Germinal center (tissue), 1 donor: ENCODE measurements around the gene HTR1B.

Experiments
- DNase-seq: peaks from one replicate; pipeline ENCODE4 v3.0.0; 2012; ENCODE audit warnings: mixed read lengths, low spot score

Gene HTR1B

GRCh38 chr6:77455271-77455670, 8.0 kb downstream of the HTR1B start:
- no peak for DNase-seq

- no peak for DNase-seq
Observed at GRCh38 chr6:77454386-77454785, 8.9 kb downstream of the HTR1B start.

GRCh38 chr6:77451466-77451865, 11.8 kb downstream of the HTR1B start:
- no peak for DNase-seq

GRCh38 chr6:77450924-77451323, 12.4 kb downstream of the HTR1B start:
- DNase-seq: no peak

- no peak for DNase-seq
Observed at GRCh38 chr6:77448546-77448945, 14.7 kb downstream of the HTR1B start.

GRCh38 chr6:77447254-77447653, 16.0 kb downstream of the HTR1B start:
- no peak for DNase-seq

GRCh38 chr6:77446249-77446648, 17.0 kb downstream of the HTR1B start:
- no peak for DNase-seq

- no peak for DNase-seq
Observed at GRCh38 chr6:77445214-77445613, 18.1 kb downstream of the HTR1B start.

- no peak for DNase-seq
Observed at GRCh38 chr6:77440206-77440976, 22.9 kb downstream of the HTR1B start.

GRCh38 chr6:77433888-77434287, 29.4 kb downstream of the HTR1B start:
- DNase-seq: no peak

- no peak for DNase-seq
Observed at GRCh38 chr6:77430504-77430903, 32.8 kb downstream of the HTR1B start.

GRCh38 chr6:77425671-77426070, 37.6 kb downstream of the HTR1B start:
- DNase-seq: no peak

- no peak for DNase-seq
Observed at GRCh38 chr6:77425216-77425615, 38.1 kb downstream of the HTR1B start.

GRCh38 chr6:77424761-77425160, 38.5 kb downstream of the HTR1B start:
- no peak for DNase-seq

GRCh38 chr6:77416839-77417238, 46.5 kb downstream of the HTR1B start:
- DNase-seq: no peak

- DNase-seq: no peak
Observed at GRCh38 chr6:77415706-77416105, 47.6 kb downstream of the HTR1B start.
